ENCODE results near the gene DCC. TPM values are rescaled to one million over a fixed set of nuclear protein-coding genes. Genes with fewer than 3 reads are reported as not detected.

The DCC gene
- total RNA-seq, 1 experiment from 2014 or later, result not detected

- no peak for ATAC-seq
- no peak for DNase-seq (ENCODE audit: low read depth, low spot score)
- Histone ChIP-seq H3K9me3 (ENCODE audit: control insufficient read depth in 1 of 2, insufficient read depth in 1 of 2, low read depth in 1 of 2, low read length in 2 of 2) (peaks cover 0 to 21% of the 10 kb centered on the region in 2 experiments; a peak in 2 of 4 replicates), H4K20me1 (ENCODE audit: insufficient read depth) (no peaks in the 10 kb centered on the region), H3K36me3 (ENCODE audit: control insufficient read depth in 1 of 2, insufficient read depth in 2 of 2, low read length in 2 of 2) (no peaks in the 10 kb centered on the region), H3K27ac (ENCODE audit: low read depth, low read length) (no peak overlapping the region), H3K9me2 (ENCODE audit: insufficient read depth) (no peaks in the 10 kb centered on the region), H3K4me1 (ENCODE audit: control insufficient read depth in 1 of 2, insufficient read depth in 2 of 2, low read length in 2 of 2) (no peaks in the 10 kb centered on the region), H3K79me2 (ENCODE audit: insufficient read depth, low read length) (no peaks in the 10 kb centered on the region), H3K9ac (ENCODE audit: low read length) (no peak overlapping the region), H3K4me2 (ENCODE audit: low read length) (no peak overlapping the region), H3K4me3 (replicated peaks in 1 of 2; ENCODE audit: low read depth in 1 of 2, low read length in 2 of 2) (no peak overlapping the region), H3K27me3 (ENCODE audit: insufficient read depth, low read length) (no peaks in the 10 kb centered on the region), H2AFZ (ENCODE audit: low read depth, low read length, poor library complexity, severe bottlenecking) (no peak overlapping the region)
- RAD21 ChIA-PET (ENCODE audit: low non-redundant PET in 1 of 2, low total read pairs in 2 of 2, uncharacterized antibody in 2 of 2, unreplicated experiment in 2 of 2), result no interaction called here
- intact Hi-C loops (cut with micrococcal nuclease), result no loop called here
- no TSS peak for BruUV-seq (replicated peaks)
- POLR2A ChIA-PET, result no interaction called here
- TF ChIP-seq FOSL1 (IDR thresholded peaks at IDR 0.05; ENCODE audit: low read depth) (no peak), YY1 (IDR thresholded peaks at IDR 0.05; ENCODE audit: extremely low read depth, insufficient replicate concordance, low read depth, low read length) (no peak), TCF7L2 (IDR thresholded peaks at IDR 0.05; ENCODE audit: borderline replicate concordance, extremely low read depth, insufficient read depth, insufficient read length) (no peak), CEBPB (IDR thresholded peaks at IDR 0.05; ENCODE audit: low read depth) (no peak), JUND (IDR thresholded peaks at IDR 0.05) (no peak), ZNF274 (IDR thresholded peaks at IDR 0.05; ENCODE audit: low read depth, low read length) (no peak), CBX3 (IDR thresholded peaks at IDR 0.05; ENCODE audit: low read depth) (no peak), POLR2A (IDR thresholded peaks at IDR 0.05; ENCODE audit: borderline replicate concordance, extremely low read depth, insufficient read depth, insufficient read length) (no peak), RAD21 (IDR thresholded peaks at IDR 0.05; ENCODE audit: low read depth) (no peak)
- TF ChIP-seq, protein P1, sequence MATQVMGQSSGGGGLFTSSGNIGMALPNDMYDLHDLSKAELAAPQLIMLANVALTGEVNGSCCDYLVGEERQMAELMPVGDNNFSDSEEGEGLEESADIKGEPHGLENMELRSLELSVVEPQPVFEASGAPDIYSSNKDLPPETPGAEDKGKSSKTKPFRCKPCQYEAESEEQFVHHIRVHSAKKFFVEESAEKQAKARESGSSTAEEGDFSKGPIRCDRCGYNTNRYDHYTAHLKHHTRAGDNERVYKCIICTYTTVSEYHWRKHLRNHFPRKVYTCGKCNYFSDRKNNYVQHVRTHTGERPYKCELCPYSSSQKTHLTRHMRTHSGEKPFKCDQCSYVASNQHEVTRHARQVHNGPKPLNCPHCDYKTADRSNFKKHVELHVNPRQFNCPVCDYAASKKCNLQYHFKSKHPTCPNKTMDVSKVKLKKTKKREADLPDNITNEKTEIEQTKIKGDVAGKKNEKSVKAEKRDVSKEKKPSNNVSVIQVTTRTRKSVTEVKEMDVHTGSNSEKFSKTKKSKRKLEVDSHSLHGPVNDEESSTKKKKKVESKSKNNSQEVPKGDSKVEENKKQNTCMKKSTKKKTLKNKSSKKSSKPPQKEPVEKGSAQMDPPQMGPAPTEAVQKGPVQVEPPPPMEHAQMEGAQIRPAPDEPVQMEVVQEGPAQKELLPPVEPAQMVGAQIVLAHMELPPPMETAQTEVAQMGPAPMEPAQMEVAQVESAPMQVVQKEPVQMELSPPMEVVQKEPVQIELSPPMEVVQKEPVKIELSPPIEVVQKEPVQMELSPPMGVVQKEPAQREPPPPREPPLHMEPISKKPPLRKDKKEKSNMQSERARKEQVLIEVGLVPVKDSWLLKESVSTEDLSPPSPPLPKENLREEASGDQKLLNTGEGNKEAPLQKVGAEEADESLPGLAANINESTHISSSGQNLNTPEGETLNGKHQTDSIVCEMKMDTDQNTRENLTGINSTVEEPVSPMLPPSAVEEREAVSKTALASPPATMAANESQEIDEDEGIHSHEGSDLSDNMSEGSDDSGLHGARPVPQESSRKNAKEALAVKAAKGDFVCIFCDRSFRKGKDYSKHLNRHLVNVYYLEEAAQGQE (IDR thresholded peaks at IDR 0.05; ENCODE audit: low read depth), result no peak
- TF ChIP-seq, protein P2, sequence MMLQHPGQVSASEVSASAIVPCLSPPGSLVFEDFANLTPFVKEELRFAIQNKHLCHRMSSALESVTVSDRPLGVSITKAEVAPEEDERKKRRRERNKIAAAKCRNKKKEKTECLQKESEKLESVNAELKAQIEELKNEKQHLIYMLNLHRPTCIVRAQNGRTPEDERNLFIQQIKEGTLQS (IDR thresholded peaks at IDR 0.05), result no peak
- TF ChIP-seq, protein P3, sequence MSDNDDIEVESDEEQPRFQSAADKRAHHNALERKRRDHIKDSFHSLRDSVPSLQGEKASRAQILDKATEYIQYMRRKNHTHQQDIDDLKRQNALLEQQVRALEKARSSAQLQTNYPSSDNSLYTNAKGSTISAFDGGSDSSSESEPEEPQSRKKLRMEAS (IDR thresholded peaks at IDR 0.05), result no peak
- CTCF ChIA-PET, result interaction anchor here (0.6 kb wide), 1 partner anchor 50 kb away, joined by 3 read pairs; no protein-coding TSS in a partner anchor
Measured at GRCh38 chr18:52694804-52695203, 354.8 kb downstream of the DCC start.

All from HCT116 (cell line).